Activated CD8-positive, alpha-beta memory T cell treated with anti-CD3 and anti-CD28 coated beads, Interleukin-2, amount 50 U/mL, for 1 hour (primary cell): ENCODE measurements around the gene RANBP3.
"Not testable (repeated sequence)": the region's sequence is repeated elsewhere in the genome, so short reads cannot be mapped to it uniquely, and the experiment has no call there.

ENCODE experiments used
- DNase-seq: peaks from one replicate; pipeline ENCODE4 v3.0.0-alpha.2; 2020; ENCODE audit errors: extremely low read depth

Gene RANBP3

GRCh38 chr19:6007866-6008265 lies 29.9 kb upstream of the RANBP3 start:
- DNase-seq, result no peak

GRCh38 chr19:6006896-6007295 lies 29.0 kb upstream of the RANBP3 start:
- DNase-seq, result no peak

DNA sequence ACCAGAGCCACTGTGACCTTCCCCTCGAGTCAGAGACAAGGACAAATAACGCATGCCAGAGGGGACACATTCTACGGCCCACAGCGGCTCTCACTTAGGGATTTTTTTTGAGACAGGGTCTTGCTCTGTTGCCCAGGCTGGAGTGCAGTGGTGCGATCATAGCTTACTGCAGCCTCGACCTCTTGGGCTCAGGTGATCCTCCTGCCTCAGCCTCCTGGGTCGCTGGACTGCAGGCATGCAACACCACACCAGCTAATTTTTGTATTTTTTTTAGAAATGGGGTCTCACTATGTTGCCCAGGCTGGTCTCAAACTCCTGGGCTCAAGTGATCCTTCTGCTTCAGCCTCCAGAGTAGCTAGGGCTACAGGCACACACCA lies 28.1 kb upstream of the RANBP3 start:
- DNase-seq, result not testable (repeated sequence)

DNA sequence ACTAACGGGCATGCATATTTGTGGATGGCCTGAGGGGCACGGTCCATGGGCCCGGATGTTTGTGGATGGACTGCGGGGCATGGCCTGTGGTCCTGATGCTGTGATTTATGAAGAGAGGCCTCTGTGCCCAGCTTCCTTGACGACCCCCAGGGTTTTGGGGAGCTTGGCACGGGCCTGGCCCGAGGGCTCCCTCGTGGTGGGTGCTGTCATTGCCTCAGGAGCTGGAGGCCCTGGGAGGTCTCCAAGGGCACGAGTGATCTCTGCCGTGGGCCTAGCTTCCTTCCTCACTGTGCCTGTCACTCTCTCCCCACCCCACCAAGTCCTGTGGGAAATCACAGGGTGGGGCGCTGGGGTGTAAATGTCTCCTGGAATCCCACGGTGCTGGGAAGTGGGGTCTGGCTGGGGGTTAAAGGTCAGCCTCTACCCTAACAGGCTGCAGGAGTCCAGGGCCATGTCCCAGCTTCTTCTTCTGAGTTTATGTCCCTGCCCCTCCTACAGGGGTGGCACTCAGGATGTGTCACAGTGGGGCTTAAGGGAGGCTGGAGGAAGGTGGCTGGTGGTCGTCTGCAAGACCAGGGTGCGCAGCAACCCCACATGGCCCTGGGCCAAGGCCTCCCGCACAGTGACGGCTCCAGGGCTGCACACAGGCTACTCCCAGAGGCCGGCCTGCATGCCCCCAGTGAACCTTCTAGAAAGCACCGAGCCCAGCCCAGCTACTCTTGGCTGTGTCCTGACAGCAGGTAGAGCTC lies 27.6 kb upstream of the RANBP3 start:
- DNase-seq, result no peak

GRCh38 chr19:6003976-6004375 lies 26.0 kb upstream of the RANBP3 start:
- DNase-seq, result no peak

DNA sequence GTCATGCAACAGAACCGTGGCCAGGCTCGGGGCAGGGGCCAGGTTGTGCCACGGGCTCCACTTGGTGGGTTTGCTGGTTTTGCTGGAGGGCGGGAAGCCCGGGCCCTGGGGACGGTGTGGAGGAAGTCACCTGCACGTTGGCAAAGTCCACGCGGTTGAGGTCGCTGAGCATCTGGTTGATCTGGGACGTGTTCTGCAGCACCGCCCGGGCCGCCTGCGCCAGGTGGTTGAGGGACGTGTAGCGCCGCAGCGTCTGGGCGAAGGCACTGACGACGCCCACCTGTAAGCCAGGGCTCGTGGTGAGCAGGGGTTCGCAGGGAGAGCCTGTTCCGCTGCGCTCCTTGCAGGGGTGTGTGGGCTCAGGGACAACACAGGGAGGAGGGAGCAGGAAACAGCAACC lies 24.7 kb upstream of the RANBP3 start:
- no peak for DNase-seq

- DNase-seq, result no peak
Observed at GRCh38 chr19:6000228-6000847, 22.4 kb upstream of the RANBP3 start.

GRCh38 chr19:5999693-6000092 lies 21.8 kb upstream of the RANBP3 start:
- no peak for DNase-seq

- no peak for DNase-seq
Observed at GRCh38 chr19:5997371-5997770, 19.4 kb upstream of the RANBP3 start.

DNA sequence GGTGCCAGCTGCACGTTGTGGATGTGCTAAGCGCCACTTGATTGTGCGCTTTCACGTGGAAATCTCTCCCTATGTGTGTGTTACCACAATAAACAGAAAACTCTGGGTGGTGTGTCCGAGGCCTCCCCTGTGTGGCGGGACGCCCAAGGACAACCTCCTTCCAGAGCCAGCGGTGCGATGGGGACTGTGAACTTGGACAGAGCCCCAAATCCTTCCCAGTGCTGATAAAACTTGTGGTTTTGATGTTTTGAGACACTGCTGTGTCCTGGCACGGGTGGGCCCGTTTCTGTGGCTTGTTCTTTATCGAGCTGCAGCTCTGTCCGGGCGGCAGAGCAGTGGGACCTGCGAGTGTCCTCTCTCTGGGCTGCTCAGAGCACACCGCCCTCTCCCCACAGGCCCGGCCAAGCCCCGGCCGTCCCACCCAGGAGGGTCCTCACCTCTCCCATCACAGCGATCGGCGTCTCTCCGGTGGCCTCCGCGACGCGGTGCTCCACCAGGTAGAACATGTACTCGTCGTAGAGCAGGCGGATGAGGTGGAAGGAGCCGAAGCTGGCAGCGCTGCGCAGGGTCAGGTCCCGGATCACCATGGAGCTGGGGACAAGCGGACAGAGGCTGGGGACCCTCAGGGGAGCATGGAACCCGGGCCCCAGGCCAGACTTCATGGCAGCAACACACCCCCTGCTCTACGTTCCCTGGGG lies 18.8 kb upstream of the RANBP3 start:
- DNase-seq, result no peak

- DNase-seq, result no peak
Observed at GRCh38 chr19:5996102-5996501, 18.2 kb upstream of the RANBP3 start.

DNA sequence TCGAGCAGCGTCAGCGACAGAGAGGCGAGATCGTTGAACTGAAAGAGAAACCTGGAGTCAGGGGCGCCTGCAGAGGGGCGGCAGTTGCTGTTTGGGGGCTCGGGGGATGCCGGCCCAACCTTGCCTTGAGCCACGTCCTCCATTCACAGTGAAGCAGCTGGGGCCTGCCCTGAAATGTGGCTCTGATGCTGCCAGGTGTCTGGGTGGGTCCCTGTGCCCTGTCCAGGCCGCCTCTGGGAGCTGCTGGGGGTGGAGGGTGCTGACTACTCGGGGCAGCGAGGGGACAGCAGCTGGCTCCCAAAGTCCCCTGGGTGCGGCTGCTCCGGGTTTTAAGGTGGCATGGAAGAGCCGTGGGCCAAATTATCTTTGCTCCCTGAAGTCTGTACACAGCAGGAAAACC lies 17.7 kb upstream of the RANBP3 start:
- DNase-seq, result no peak

- DNase-seq, result no peak
Observed at GRCh38 chr19:5994405-5995165, 16.6 kb upstream of the RANBP3 start.

DNA sequence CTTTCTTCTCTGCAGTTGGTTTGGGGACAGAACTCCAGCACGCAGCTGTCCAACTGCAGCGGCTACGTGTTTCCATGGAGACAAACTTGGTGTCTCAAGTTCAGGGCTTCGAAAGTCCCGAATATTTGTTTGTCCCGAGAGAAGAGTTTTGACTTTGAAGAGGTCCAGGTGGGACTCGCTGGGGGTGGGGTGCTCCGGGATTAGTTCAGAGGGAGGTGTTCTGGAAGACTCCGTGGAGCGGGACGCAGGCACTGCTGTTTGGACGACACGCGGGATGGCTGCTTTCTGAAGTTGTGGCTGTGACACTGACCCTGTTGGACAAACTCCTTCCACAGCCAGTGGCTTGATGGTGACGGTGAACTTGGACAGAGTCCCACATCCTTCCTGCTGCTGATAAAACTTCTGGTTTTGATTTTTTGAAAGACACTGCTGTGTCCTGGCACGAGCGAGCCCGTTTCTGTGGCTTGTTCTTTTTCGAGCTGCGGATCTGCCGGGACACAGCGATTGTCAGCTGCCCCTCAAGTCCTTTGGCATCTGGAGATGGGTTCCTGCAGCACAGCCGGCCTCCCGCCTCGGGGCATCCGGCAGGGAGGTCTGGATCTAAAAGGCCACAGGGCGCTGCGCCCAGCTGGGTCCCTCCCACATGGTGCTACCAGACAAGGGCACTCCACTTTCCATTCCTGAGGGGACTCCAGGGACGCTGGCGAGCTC lies 15.9 kb upstream of the RANBP3 start:
- no peak for DNase-seq

- DNase-seq, result no peak
Observed at GRCh38 chr19:5993201-5993600, 15.3 kb upstream of the RANBP3 start.

- no peak for DNase-seq
Observed at GRCh38 chr19:5992756-5993155, 14.8 kb upstream of the RANBP3 start.

GRCh38 chr19:5991244-5991838 lies 13.4 kb upstream of the RANBP3 start:
- no peak for DNase-seq

DNA sequence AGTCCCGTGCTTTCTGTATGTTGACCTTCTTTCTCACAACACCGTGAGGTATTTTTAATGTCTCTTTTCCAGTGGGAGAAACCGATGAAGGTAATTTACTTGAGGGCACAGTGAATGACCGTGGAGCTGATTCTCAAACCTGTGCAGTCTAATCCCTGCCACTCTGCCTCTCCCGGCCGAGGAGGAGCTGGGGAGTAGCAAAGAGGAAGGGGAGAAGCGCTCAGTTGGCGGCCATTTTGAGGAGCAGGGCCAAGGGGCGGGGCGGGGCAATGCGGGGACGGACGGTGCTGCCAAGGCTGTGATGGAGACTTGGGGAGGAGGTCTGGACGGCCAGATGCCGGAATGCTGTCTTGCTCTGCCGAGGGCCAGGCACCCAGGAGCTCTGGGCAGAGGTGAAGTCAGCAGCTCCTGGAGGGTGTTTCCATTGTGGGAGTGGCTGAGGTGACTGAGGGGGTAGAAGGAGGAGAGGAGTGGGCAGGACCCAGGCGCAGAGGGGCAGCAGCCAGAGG lies 12.4 kb upstream of the RANBP3 start:
- DNase-seq, result no peak

DNA sequence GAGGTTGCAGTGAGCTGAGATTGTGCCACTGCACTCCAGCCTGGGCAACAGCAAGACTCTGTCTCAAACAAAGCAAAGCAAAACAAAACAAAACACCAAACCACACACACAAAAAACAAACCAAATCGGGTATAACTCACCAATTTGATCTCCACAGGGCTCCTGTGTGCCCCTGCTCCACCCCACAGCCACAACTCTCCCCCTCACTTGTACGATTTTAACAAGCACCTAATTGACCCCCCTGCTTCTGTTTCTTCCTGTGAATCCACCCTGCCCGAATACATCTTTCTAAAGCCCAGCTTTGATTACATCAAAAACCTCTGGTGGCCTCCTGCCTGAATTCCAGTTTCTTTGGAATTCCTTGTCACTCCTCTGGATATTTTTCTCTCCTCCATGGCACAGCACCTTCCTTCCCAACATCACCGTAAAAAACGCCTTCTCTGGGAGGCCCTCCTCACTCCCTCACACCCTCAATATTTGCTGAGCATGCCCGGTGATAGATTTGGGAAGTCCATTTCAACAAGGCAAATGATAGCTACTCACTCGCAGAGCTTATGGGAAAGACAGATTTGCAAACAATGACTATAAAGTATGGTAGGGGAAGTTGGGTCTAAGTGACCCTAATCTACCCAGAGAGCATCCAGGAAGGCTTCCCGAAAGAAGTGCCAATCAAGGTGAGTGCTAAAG lies 11.6 kb upstream of the RANBP3 start:
- DNase-seq, result no peak
